NT2/D1 (cell line): ENCODE data around the gene DCTN5.

Experiments used
- DNase-seq: peaks from one replicate; pipeline ENCODE4 v3.0.0-alpha.2; 2011; ENCODE audit warnings: low read depth, low spot score
- H3K27me3 ChIP-seq: 2 replicates; pipeline ENCODE4 v1.6.0; 2011; ENCODE audit warnings: mild to moderate bottlenecking; ENCODE audit not compliant: insufficient read length, insufficient read depth
- H3K36me3 ChIP-seq: 2 replicates; pipeline ENCODE4 v1.6.1; 2011; ENCODE audit warnings: mild to moderate bottlenecking, low read length, mixed read lengths; ENCODE audit not compliant: insufficient read depth, insufficient read length
- H3K4me1 ChIP-seq: 2 replicates; pipeline ENCODE4 v1.5.1; 2011; ENCODE audit not compliant: insufficient read depth, insufficient read length
- H3K4me3 ChIP-seq: 2 replicates; pipeline ENCODE4 v1.5.1; 2011; ENCODE audit warnings: low read depth; ENCODE audit not compliant: insufficient read length
- H3K9ac ChIP-seq: 2 replicates; pipeline ENCODE4 v1.6.0; 2011; ENCODE audit warnings: low read depth; ENCODE audit not compliant: insufficient read length
- H3K9me3 ChIP-seq: 2 replicates; pipeline ENCODE4 v1.5.1; 2011; ENCODE audit warnings: mild to moderate bottlenecking, low read length; ENCODE audit not compliant: insufficient read depth
- SUZ12 ChIP-seq: IDR thresholded peaks from 2 replicates; pipeline ENCODE4 v1.6.1; 2011; ENCODE audit not compliant: insufficient read length, insufficient read depth; ENCODE audit errors: extremely low read depth
- YY1 ChIP-seq: IDR thresholded peaks from 2 replicates; pipeline ENCODE4 v1.6.1; 2011; ENCODE audit not compliant: insufficient read length, insufficient read depth
- ZNF274 ChIP-seq: IDR thresholded peaks from 2 replicates; pipeline ENCODE4 v1.6.1; 2011; ENCODE audit warnings: mild to moderate bottlenecking, low read depth, low read length

Gene DCTN5

DNA sequence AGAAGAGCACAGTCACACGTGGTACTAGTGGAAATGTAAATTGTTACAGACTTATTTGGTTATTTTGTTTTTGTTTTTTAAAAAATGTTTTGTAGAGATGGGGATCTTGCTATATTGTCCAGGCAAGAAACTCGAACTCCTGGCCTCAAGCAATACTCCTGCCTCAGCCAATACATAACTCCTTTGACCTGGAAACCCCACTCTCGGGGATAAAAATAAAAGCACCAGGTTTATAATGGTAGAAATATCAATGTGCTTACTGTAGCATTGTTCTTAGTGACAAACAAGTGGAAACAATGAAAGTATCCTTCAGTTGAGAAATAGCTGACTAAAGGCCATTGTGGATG, 83.5 kb downstream of the DCTN5 start:
- Histone ChIP-seq H3K27me3 (no peaks in the 10 kb centered on the region), H3K4me1 (peaks cover 2% of the 10 kb centered on the region), H3K9me3 (peaks cover 7% of the 10 kb centered on the region), H3K4me3 (no peak overlapping the region), H3K36me3 (no peaks in the 10 kb centered on the region), H3K9ac (no peak overlapping the region)
- no peak for DNase-seq
- TF ChIP-seq SUZ12 (no peak), YY1 (no peak), ZNF274 (no peak)

- no peak for DNase-seq
- TF ChIP-seq YY1 (no peak), ZNF274 (no peak), SUZ12 (no peak)
- no peaks in the 10 kb centered on the region for H3K27me3 ChIP-seq
- peaks cover 7% of the 10 kb centered on the region for H3K9me3 ChIP-seq
- no peak overlapping the region for H3K4me3 ChIP-seq
- H3K4me1 ChIP-seq = peaks cover 2% of the 10 kb centered on the region
- H3K36me3 ChIP-seq = no peaks in the 10 kb centered on the region
- no peak overlapping the region for H3K9ac ChIP-seq
These were observed 85.4 kb downstream of the DCTN5 start for GRCh38 chr16:23726710-23727109.
